Measurements from ENCODE around the gene TRIM50.
"Not testable (repeated sequence)": the region's sequence is repeated elsewhere in the genome, so short reads cannot be mapped to it uniquely, and the experiment has no call there.

Gene TRIM50

GRCh38 chr7:73350306-73351068 is 22.6 kb upstream of the TRIM50 start:
- no peak for DNase-seq (ENCODE audit: low read depth, low spot score)

GRCh38 chr7:73349763-73350162 is 21.9 kb upstream of the TRIM50 start:
- no peak for DNase-seq (ENCODE audit: low read depth, low spot score)

DNA sequence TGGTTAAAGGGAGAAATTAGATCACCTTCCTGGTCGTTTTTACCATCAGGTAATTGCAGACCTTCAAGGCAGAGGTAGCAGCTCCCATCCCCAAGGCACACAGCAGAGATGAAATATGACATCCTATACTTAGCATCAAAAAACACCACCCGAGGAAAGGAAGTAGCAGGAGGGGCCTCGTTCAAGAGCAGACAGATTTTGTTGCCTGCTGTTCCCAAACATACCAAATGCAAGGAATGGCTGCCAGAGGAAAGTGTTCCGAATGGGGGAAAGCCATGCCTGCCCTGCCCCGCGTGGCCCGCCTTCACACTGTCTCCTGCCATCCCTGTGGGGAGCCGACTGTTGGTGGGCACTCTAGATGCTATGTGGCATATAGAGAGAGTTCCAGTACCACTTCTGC is 18.1 kb upstream of the TRIM50 start:
- no peak for DNase-seq (ENCODE audit: low read depth, low spot score)

DNA sequence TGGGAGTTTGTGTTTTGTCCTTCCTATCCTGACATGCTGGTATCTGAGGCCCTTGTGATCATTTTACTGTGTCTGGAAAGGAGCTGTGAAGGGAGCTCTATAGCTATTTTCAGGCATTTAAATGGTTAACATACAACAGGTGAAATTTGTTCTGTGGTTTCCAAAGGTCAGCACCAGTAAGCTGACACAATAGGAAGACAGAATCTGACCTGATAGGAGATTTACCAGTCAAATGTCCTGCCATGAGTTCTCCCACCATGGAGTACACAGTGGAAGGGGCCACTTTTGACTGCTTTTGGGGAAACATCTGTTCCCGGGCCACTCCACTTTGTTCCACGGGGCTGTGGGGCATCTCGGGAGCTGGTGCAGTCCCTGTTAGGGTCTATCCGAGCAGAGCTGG is 17.7 kb upstream of the TRIM50 start:
- no peak for DNase-seq (ENCODE audit: low read depth, low spot score)

DNA sequence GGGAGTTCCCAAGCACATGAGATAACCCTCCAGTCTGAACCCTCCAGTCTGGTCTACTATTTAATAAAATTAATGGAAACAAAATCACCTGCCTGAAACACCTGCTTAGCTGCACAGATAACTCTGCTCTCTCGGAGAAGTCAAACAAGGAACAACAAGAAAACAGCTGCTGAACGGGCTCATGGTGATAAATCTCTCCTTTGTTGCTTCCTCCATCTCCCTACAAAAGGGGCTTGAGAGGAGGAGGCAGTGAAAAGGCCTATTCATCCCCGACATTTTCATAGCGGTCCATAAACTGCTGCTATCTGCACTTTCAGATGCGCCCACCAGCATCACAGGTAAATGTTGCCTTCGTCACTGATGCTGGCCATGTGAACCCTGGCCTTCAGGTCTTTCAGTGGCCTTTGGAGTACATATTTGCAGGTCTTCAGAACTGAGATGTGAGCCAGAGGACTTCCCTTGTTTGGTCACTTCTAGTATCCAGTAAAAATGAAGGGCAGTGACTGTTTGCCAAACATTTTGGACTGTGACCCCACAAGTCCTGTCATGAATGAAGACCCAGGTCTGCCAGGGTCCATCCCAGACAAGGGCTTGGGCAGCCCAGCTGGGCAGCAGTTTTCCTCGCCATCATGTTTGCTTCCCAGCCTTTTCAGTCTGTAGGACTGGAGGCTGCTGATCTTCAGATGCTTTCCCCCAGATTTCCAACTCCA is 15.9 kb upstream of the TRIM50 start:
- no peak for DNase-seq (ENCODE audit: low read depth, low spot score)

- DNase-seq (ENCODE audit: low read depth, low spot score) = no peak
Observed at GRCh38 chr7:73342645-73343044, 14.8 kb upstream of the TRIM50 start.

GRCh38 chr7:73341877-73342276 is 14.0 kb upstream of the TRIM50 start:
- no peak for DNase-seq (ENCODE audit: low read depth, low spot score)

GRCh38 chr7:73340514-73340913 is 12.6 kb upstream of the TRIM50 start:
- DNase-seq (ENCODE audit: low read depth, low spot score) = peak; percentile 23

GRCh38 chr7:73338321-73338720 is 10.4 kb upstream of the TRIM50 start:
- no peak for DNase-seq (ENCODE audit: low read depth, low spot score)

GRCh38 chr7:73332447-73332846 is 4.6 kb upstream of the TRIM50 start:
- DNase-seq (ENCODE audit: low read depth, low spot score) = no peak

- DNase-seq (ENCODE audit: low read depth, low spot score) = no peak
Observed at GRCh38 chr7:73330772-73331171, 2.9 kb upstream of the TRIM50 start.

- no peak for DNase-seq (ENCODE audit: low read depth, low spot score)
Observed at GRCh38 chr7:73329861-73330581, 2.1 kb upstream of the TRIM50 start.

DNA sequence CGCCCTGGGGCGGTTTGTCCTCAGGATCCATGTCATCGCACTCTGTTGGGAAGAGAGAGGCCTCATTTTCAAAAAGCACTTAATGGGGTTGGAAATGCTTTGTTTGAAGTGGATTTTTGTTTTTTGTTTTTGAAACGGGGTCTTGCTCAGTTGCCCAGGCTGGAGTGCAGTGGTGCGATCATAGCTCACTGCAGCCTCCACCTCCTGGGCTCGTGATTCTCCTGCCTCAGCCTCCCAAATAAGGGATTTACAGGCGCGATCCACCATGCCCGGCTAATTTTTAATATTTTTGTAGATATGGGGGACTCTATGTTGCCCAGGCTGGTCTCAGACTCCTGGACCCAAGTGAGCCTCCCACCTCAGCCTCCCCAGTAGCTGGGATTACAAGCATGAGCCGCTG is 814 bp upstream of the TRIM50 start:
- no peak for DNase-seq (ENCODE audit: low read depth, low spot score)

DNA sequence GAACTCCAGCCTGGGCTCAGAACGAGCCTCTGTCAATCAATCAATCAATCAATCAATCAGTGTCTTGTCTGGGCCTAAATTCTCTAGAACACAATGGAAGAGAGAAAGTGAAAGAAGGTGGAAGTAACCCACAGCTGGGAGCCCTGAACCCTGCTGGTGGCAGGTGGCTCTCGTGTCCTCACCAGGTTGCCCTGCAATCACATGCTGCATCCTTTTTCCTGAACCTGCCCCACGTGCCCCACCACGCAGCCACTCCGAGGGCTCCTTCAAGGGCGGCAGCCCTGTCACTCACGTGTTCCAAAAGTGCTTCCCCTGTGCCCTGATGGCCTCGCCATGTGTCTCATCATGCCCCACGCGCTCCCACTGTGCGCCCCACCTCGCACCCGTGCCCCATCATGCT is 433 bp downstream of the TRIM50 start:
- DNase-seq (ENCODE audit: low read depth, low spot score) = not testable (repeated sequence)

DNA sequence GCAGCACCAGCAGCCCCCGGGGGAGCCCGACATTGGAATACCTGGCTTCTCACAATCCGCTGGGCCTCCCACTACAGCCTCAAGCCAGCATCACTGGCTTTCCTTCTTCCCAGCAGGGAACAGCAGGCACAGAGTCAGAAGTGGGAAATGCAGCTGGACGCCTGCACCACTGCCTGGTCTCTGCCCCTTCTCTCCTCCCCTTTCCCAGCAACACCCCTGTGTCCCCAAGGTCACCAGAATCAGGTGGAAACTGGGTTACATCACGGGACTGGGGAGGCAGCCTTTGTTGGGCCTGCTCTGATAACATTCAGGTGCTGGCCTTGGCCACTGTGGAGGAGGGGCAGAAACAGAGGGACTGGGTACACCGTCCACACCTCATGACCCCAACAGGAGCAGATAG is 2.5 kb downstream of the TRIM50 start:
- DNase-seq (ENCODE audit: low read depth, low spot score) = not testable (repeated sequence)

DNA sequence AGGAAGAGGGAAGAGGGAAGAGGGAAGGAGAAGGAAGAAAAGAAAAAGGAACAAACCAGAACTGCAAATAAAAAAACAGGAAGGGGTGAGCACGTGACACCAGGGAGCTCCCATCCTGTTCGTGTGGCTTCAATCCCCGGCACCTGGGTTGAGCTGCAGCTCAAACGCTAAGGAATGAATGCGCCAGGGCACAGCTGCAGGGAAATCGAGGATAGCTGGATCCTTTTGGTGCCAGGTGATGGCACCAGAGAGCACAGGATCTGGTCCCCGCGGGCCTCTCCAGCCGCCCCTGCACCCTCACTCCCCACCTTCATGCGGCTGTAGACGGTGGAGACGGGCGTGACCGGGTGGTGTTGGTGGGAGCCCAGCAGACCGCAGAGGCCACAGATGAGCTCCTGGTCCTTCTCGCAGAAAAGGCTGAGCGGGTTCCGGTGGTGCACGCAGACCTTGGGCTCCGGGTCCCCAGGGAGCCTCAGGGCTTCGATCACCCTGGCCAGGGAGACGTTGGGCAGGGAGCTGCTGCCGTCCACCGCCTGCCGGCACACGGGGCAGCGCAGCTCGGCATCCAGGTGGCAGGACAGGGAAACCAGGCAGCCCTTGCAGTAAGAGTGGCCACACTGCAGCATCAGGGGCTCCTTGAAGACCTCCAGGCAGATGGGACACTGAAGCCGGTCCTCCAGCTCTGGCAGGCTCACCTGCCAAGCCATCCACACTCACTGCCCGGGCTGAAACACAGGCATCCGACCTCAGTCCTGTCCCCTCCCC is 3.6 kb downstream of the TRIM50 start:
- DNase-seq (ENCODE audit: low read depth, low spot score) = peak; percentile 75

- not testable (repeated sequence) for DNase-seq (ENCODE audit: low read depth, low spot score)
Observed at GRCh38 chr7:73323434-73324080, 4.3 kb downstream of the TRIM50 start.

- DNase-seq (ENCODE audit: low read depth, low spot score) = not testable (repeated sequence)
Observed at GRCh38 chr7:73320009-73320408, 7.9 kb downstream of the TRIM50 start.

DNA sequence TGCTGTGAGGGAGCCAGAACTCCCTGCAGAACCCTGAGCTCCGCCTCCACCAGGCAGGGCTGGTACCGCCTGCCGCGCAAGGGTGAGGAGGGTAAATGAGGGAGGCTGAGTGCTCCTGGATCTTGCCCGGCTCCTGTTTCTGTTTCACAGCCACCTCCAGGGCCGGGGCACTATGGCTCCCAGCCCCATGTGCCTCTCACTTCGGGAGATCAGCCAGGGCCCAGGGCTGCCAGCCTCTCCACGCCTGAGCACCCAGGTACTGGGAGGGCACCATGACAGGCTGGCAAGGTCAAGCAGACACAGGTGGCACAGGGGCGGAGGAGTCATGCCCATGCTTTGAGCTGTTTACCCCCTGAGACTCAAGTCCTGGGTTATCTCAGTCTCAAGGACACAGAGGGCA is 8.3 kb downstream of the TRIM50 start:
- DNase-seq (ENCODE audit: low read depth, low spot score) = not testable (repeated sequence)

DNA sequence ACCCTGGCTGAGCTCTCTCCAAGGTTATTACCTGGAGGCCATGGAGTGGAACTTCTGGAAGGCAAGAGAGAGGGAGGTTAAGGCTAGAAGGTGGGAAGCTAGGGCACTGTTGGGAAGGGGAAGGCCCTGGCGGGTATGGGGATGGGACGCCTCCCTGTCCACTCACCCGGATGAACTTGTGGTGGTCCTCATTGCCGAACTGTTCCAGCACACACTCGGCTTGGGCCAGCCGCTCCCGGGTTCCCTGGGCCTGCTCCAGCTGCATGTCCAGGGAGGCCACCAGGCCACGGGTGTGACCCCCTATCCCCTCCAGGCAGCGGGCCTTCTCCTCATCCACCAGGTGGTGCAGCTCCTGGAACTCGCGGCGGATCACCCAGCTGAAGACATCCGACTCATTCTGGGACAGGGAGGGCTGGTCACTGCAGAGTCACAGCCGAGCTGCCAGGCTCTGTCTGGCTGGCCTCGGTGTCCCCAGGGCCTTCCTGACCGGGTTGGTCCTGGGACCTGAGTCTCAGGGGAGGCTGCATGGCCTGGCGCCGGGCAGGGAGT is 9.2 kb downstream of the TRIM50 start:
- not testable (repeated sequence) for DNase-seq (ENCODE audit: low read depth, low spot score)

DNA sequence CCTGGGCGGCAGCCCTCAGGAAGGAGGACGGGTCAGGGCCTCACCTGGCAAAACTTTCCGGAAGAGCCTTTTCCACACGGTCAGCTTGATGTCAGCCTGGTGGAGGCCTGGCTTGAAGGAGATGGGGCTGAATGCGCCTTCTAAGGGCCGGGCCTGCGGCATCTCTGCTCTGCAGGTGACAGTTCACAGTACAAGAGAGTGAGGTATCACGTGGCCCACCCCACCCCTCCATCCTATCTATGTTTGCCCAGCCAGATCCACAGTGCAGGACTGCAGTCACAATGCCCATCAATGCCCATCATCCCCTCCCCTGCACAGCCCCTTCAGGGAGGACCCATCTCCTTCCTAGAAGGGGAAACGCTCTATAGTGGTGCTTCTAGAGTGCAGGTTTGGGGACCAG is 11.4 kb downstream of the TRIM50 start:
- DNase-seq (ENCODE audit: low read depth, low spot score) = no peak
